DND-41 (cell line): ENCODE measurements around the gene SUMO2.
A peak's percentile ranks its signal among the peaks of the same experiment; 100 is the strongest.

Source experiments
- ATAC-seq: fragments of 200-7000 bp; cut with Tn5 transposase; 3 replicates; pipeline ENCODE4 v1.9.1; 2021; ENCODE audit warnings: low read depth; ENCODE audit not compliant: insufficient read depth
- DNase-seq: peaks from one replicate; pipeline ENCODE4 v3.0.0-alpha.2; 2020
- H2AFZ ChIP-seq: 2 replicates; pipeline ENCODE4 v1.6.0; 2012; ENCODE audit warnings: low read depth, low read length
- H3K27ac ChIP-seq: 2 replicates; pipeline ENCODE4 v1.5.1; 2012; ENCODE audit warnings: low read length, inconsistent platforms
- H3K27me3 ChIP-seq: fragments of 200-600 bp; sonication (generic); 2 replicates; pipeline ENCODE4 v1.6.0; 2012; ENCODE audit warnings: low read length, mild to moderate bottlenecking, inconsistent platforms; ENCODE audit not compliant: insufficient read depth, poor library complexity
- H3K36me3 ChIP-seq: 2 replicates; pipeline ENCODE4 v1.5.1; 2012; ENCODE audit warnings: low read length, inconsistent platforms; ENCODE audit not compliant: insufficient read depth
- H3K4me1 ChIP-seq: 2 replicates; pipeline ENCODE4 v1.5.1; 2012; ENCODE audit warnings: mild to moderate bottlenecking, low read length; ENCODE audit not compliant: insufficient read depth
- H3K4me2 ChIP-seq: 2 replicates; pipeline ENCODE4 v1.6.0; 2012; ENCODE audit warnings: mild to moderate bottlenecking, moderate library complexity, low read length, inconsistent platforms; ENCODE audit not compliant: insufficient read depth
- H3K4me3 ChIP-seq, 2 experiments: fragments of 200-600 bp in 1 of 2; shearing (Covaris generic) in 1 of 2; 2 replicates each; pipeline ENCODE4 v1.5.1; 2012 to 2016; ENCODE audit warnings: inconsistent platforms in 2 of 2, low read length in 2 of 2, mild to moderate bottlenecking in 2 of 2, low read depth in 1 of 2, moderate library complexity in 1 of 2
- H3K79me2 ChIP-seq: 2 replicates; pipeline ENCODE4 v1.6.0; 2012; ENCODE audit warnings: low read length, inconsistent platforms; ENCODE audit not compliant: insufficient read depth
- H3K9ac ChIP-seq: 2 replicates; pipeline ENCODE4 v1.6.0; 2012; ENCODE audit warnings: low read depth, mild to moderate bottlenecking, inconsistent platforms, low read length, moderate library complexity
- H3K9me3 ChIP-seq: 2 replicates; pipeline ENCODE4 v1.5.1; 2012; ENCODE audit warnings: low read length, moderate library complexity, mild to moderate bottlenecking, inconsistent platforms; ENCODE audit not compliant: insufficient read depth, severe bottlenecking
- H4K20me1 ChIP-seq: 2 replicates; pipeline ENCODE4 v1.6.0; 2012; ENCODE audit warnings: low read length; ENCODE audit not compliant: insufficient read depth
- CTCF ChIP-seq: IDR thresholded peaks from 2 replicates; pipeline ENCODE4 v1.5.1; 2012; ENCODE audit warnings: borderline replicate concordance, low read length, moderate library complexity, mild to moderate bottlenecking; ENCODE audit not compliant: poor library complexity, severe bottlenecking; ENCODE audit errors: extremely low read depth
- EZH2 ChIP-seq: IDR thresholded peaks from 3 replicates; pipeline ENCODE4 v1.6.1; 2012; ENCODE audit warnings: borderline replicate concordance, low read depth, mild to moderate bottlenecking, moderate library complexity, low read length, inconsistent platforms; ENCODE audit not compliant: severe bottlenecking

Gene SUMO2

GRCh38 chr17:75178453-75178852, 4.3 kb downstream of the SUMO2 start:
- no peaks in the 10 kb centered on the region for H3K27me3 ChIP-seq
- H3K9ac ChIP-seq: 0 out of 2 replicates have a peak overlapping the region, but pooled peaks have one; percentile 21
- H4K20me1 ChIP-seq: peaks cover 76% of the 10 kb centered on the region
- no peaks in the 10 kb centered on the region for H3K9me3 ChIP-seq
- peak; percentile 35 for DNase-seq
- ATAC-seq: no peak
- no peak overlapping the region for H3K4me3 ChIP-seq
- TF ChIP-seq CTCF: no peak
- no peak for TF ChIP-seq EZH2
- H3K27ac ChIP-seq: 0 out of 2 replicates have a peak overlapping the region, but pooled peaks have one; percentile 31
- H3K4me2 ChIP-seq: peak overlapping the region; percentile 78; the same call in 1 of the 2 replicates
- peaks cover 85% of the 10 kb centered on the region for H3K36me3 ChIP-seq
- H2AFZ ChIP-seq: no peak overlapping the region
- peaks cover 98% of the 10 kb centered on the region for H3K79me2 ChIP-seq
- peaks cover 57% of the 10 kb centered on the region for H3K4me1 ChIP-seq

- ATAC-seq: no peak
- no peak overlapping the region for H3K9ac ChIP-seq
- TF ChIP-seq EZH2 (no peak), CTCF (no peak)
- peaks cover 84% of the 10 kb centered on the region for H4K20me1 ChIP-seq
- H2AFZ ChIP-seq: no peak overlapping the region
- no peak for DNase-seq
- H3K4me2 ChIP-seq: no peak overlapping the region
- H3K9me3 ChIP-seq: no peaks in the 10 kb centered on the region
- H3K4me1 ChIP-seq: peaks cover 54% of the 10 kb centered on the region
- H3K79me2 ChIP-seq: peaks cover 100% of the 10 kb centered on the region
- H3K27me3 ChIP-seq: no peaks in the 10 kb centered on the region
- H3K27ac ChIP-seq: no peak overlapping the region
- no peak overlapping the region for H3K4me3 ChIP-seq
- peaks cover 95% of the 10 kb centered on the region for H3K36me3 ChIP-seq
Measured at GRCh38 chr17:75176625-75177024, 6.1 kb downstream of the SUMO2 start.

GRCh38 chr17:75174996-75175395, 7.8 kb downstream of the SUMO2 start:
- no peaks in the 10 kb centered on the region for H3K9me3 ChIP-seq
- H3K27ac ChIP-seq: no peak overlapping the region
- DNase-seq: no peak
- H2AFZ ChIP-seq: no peak overlapping the region
- peaks cover 86% of the 10 kb centered on the region for H4K20me1 ChIP-seq
- H3K9ac ChIP-seq: no peak overlapping the region
- no peak overlapping the region for H3K4me2 ChIP-seq
- H3K36me3 ChIP-seq: peaks cover 97% of the 10 kb centered on the region
- ATAC-seq: no peak
- H3K4me3 ChIP-seq: no peak overlapping the region
- peaks cover 43% of the 10 kb centered on the region for H3K4me1 ChIP-seq
- TF ChIP-seq EZH2: no peak
- TF ChIP-seq CTCF: no peak
- H3K79me2 ChIP-seq: peaks cover 100% of the 10 kb centered on the region
- H3K27me3 ChIP-seq: no peaks in the 10 kb centered on the region

GRCh38 chr17:75173526-75173925, 9.2 kb downstream of the SUMO2 start:
- no peak overlapping the region for H3K9ac ChIP-seq
- no peak overlapping the region for H3K4me2 ChIP-seq
- H3K27ac ChIP-seq: no peak overlapping the region
- ATAC-seq (no peak), DNase-seq (no peak)
- H4K20me1 ChIP-seq: peaks cover 76% of the 10 kb centered on the region
- H3K27me3 ChIP-seq: no peaks in the 10 kb centered on the region
- peaks cover 95% of the 10 kb centered on the region for H3K36me3 ChIP-seq
- H3K79me2 ChIP-seq: peaks cover 96% of the 10 kb centered on the region
- no peak overlapping the region for H3K4me3 ChIP-seq
- no peaks in the 10 kb centered on the region for H3K9me3 ChIP-seq
- no peak for TF ChIP-seq CTCF
- no peak for TF ChIP-seq EZH2
- no peak overlapping the region for H2AFZ ChIP-seq
- peaks cover 28% of the 10 kb centered on the region for H3K4me1 ChIP-seq
